ENCODE results near the gene RIPOR3.
"Not testable (repeated sequence)": the region's sequence is repeated elsewhere in the genome, so short reads cannot be mapped to it uniquely, and the experiment has no call there.

RIPOR3 gene

GRCh38 chr20:50724851-50725723, 33.7 kb upstream of the RIPOR3 start:
- DNase-seq = no peak

- no peak for DNase-seq
Measured at GRCh38 chr20:50724112-50724725, 32.9 kb upstream of the RIPOR3 start.

- DNase-seq = no peak
Measured at GRCh38 chr20:50723672-50724071, 32.3 kb upstream of the RIPOR3 start.

- no peak for DNase-seq
Measured at GRCh38 chr20:50722424-50723155, 31.2 kb upstream of the RIPOR3 start.

GRCh38 chr20:50721881-50722281, 30.5 kb upstream of the RIPOR3 start:
- DNase-seq = no peak

- no peak for DNase-seq
Measured at GRCh38 chr20:50720582-50720981, 29.2 kb upstream of the RIPOR3 start.

- peak; percentile 72 for DNase-seq
Measured at GRCh38 chr20:50720026-50720425, 28.7 kb upstream of the RIPOR3 start.

- no peak for DNase-seq
Measured at GRCh38 chr20:50719328-50719727, 28.0 kb upstream of the RIPOR3 start.

- DNase-seq = peak; percentile 49
Measured at GRCh38 chr20:50717974-50718761, 26.8 kb upstream of the RIPOR3 start.

- no peak for DNase-seq
Measured at GRCh38 chr20:50717312-50717711, 26.0 kb upstream of the RIPOR3 start.

- DNase-seq = no peak
Measured at GRCh38 chr20:50716518-50716917, 25.2 kb upstream of the RIPOR3 start.

GRCh38 chr20:50715694-50716093, 24.4 kb upstream of the RIPOR3 start:
- DNase-seq = no peak

GRCh38 chr20:50714426-50714825, 23.1 kb upstream of the RIPOR3 start:
- not testable (repeated sequence) for DNase-seq

GRCh38 chr20:50713657-50714101, 22.3 kb upstream of the RIPOR3 start:
- peak; percentile 58 for DNase-seq

- no peak for DNase-seq
Measured at GRCh38 chr20:50712771-50713656, 21.7 kb upstream of the RIPOR3 start.

- DNase-seq = no peak
Measured at GRCh38 chr20:50711113-50711825, 19.9 kb upstream of the RIPOR3 start.

GRCh38 chr20:50710492-50711063, 19.2 kb upstream of the RIPOR3 start:
- DNase-seq = no peak

GRCh38 chr20:50709636-50709973, 18.3 kb upstream of the RIPOR3 start:
- no peak for DNase-seq

GRCh38 chr20:50708845-50709635, 17.7 kb upstream of the RIPOR3 start:
- DNase-seq = no peak

GRCh38 chr20:50704971-50705370, 13.6 kb upstream of the RIPOR3 start:
- DNase-seq = no peak

All from hematopoietic multipotent progenitor cell treated with erythropoietin and hydrocortisone succinate and interleukin-3 and kit ligand, for 4 days (in vitro differentiated cells).